Panc1 (cell line): ENCODE results near the gene PLXNA2. TPM values are rescaled to one million over a fixed set of nuclear protein-coding genes. Genes with fewer than 3 reads are reported as not detected.

ENCODE experiments used
- ATAC-seq: fragments of 200-7000 bp; cut with Tn5 transposase; 2 replicates; pipeline ENCODE4 v1.9.1; 2020; ENCODE audit warnings: mild to moderate bottlenecking, moderate library complexity
- BruUV-seq: library from RNA; stranded (reverse); fragments of 400-500 nt; replicated peaks from 2 replicates; lab custom pipeline; 2021; lab: Mats Ljungman, UMichigan
- CTCF ChIA-PET: fragments of 300-600 bp; sonication (Branson Sonifier 250); formaldehyde crosslinking; loops from one replicate; lab custom pipeline; 2022; ENCODE audit warnings: antibody characterized with exemption; lab: Charles Lee
- POLR2A ChIA-PET: fragments of 300-600 bp; sonication (Branson Sonifier 250); formaldehyde crosslinking; loops from one replicate; lab custom pipeline; 2022; ENCODE audit warnings: antibody characterized with exemption; lab: Charles Lee
- DNase-seq: peaks from one replicate; pipeline ENCODE4 v3.0.0-alpha.2; 2010; ENCODE audit warnings: low read depth, low spot score
- H3K27ac ChIP-seq: 2 replicates; pipeline ENCODE4 v1.5.1; 2011; ENCODE audit warnings: mild to moderate bottlenecking, low read length, inconsistent platforms
- H3K27me3 ChIP-seq: fragments of 200-500 bp; sonication (Bioruptor generic); 2 replicates; pipeline ENCODE4 v1.6.0; 2014; ENCODE audit warnings: low read length, inconsistent platforms; ENCODE audit not compliant: control insufficient read depth, insufficient read depth
- H3K36me3 ChIP-seq: fragments of 200-500 bp; sonication (Bioruptor generic); 2 replicates; pipeline ENCODE4 v1.5.1; 2014; ENCODE audit warnings: inconsistent platforms, mild to moderate bottlenecking, low read length, moderate library complexity; ENCODE audit not compliant: control insufficient read depth, insufficient read depth
- H3K4me1 ChIP-seq: 2 replicates; pipeline ENCODE4 v1.5.1; 2011; ENCODE audit warnings: inconsistent platforms, mild to moderate bottlenecking, low read length, moderate library complexity; ENCODE audit not compliant: control insufficient read depth, insufficient read depth
- H3K4me3 ChIP-seq, 2 experiments: 2 replicates each; pipeline ENCODE4 v1.5.1; 2011 to 2012; ENCODE audit warnings: low read depth in 2 of 2, low read length in 2 of 2, mild to moderate bottlenecking in 2 of 2, inconsistent platforms in 1 of 2, moderate library complexity in 1 of 2
- H3K9me3 ChIP-seq: fragments of 200-500 bp; sonication (Bioruptor generic); 2 replicates; pipeline ENCODE4 v1.5.1; 2014; ENCODE audit warnings: low read depth, mild to moderate bottlenecking, inconsistent platforms, low read length, moderate library complexity; ENCODE audit not compliant: control insufficient read depth, insufficient read depth
- POLR2AphosphoS5 ChIP-seq: IDR thresholded peaks from 2 replicates; pipeline ENCODE4 v1.6.1; 2012; ENCODE audit warnings: mild to moderate bottlenecking, low read depth, low read length, moderate library complexity
- SIN3A ChIP-seq: IDR thresholded peaks from 2 replicates; pipeline ENCODE4 v1.6.1; 2012; ENCODE audit warnings: low read depth, mild to moderate bottlenecking, low read length, moderate library complexity, borderline replicate concordance; ENCODE audit not compliant: insufficient read depth
- TCF7L2 ChIP-seq: IDR thresholded peaks from 2 replicates; pipeline ENCODE4 v1.6.1; 2011; ENCODE audit warnings: mild to moderate bottlenecking, low read depth, low read length, inconsistent platforms
- in situ Hi-C: cut with HindIII; loops from 2 replicates; pipeline ENCODE4 v1.10.0; 2016; ENCODE audit warnings: low sequenced_read_pairs, low pct_unique_long_range_greater_than_20kb
- intact Hi-C: fragments of 100-400 bp; cut with micrococcal nuclease; formaldehyde crosslinking; loops from one replicate; pipeline ENCODE4 v1.10.0; 2022; ENCODE audit not compliant: unreplicated experiment
- total RNA-seq: library from RNA; stranded (reverse); gene quantifications from one replicate; pipeline ENCODE4 v1.2.1, GENCODE V29; 2021; ENCODE audit not compliant: unreplicated experiment
- TF ChIP-seq, protein P1 (sequence below): fragments of 450-650 bp; IDR thresholded peaks from 2 replicates; pipeline ENCODE4 v1.5.1; 2017; ENCODE audit warnings: mild to moderate bottlenecking
- TF ChIP-seq, protein P2 (sequence below), 2 experiments: IDR thresholded peaks; 2 replicates each; pipeline ENCODE4 v1.6.1; 2011 to 2012; ENCODE audit warnings: low read depth in 2 of 2, control low read depth in 1 of 2, low read length in 1 of 2, mild to moderate bottlenecking in 1 of 2, moderate library complexity in 1 of 2; ENCODE audit not compliant: insufficient read depth in 1 of 2

PLXNA2 gene
- total RNA-seq, 1 experiment from 2014 or later, result 0.98 TPM

DNA sequence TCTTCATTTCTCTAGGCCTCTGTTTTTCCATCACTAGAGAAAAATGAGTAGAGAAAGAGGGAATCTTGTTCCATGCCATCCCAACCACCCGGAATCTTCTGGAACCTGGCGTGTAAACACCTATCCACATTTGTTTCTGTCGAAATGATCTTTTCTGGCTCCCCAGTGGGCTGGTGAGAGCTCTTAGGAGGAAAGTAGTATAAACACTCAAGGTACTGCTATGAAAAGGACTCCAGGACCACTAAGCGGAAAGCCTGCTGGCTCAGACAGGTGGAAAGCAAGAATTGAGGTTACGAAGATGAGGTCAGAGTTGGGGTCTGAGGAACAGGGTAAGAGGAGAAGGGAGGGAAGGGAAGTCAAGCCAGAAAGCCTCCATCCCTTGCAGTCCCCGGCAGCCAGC, 90.8 kb downstream of the PLXNA2 start:
- POLR2A ChIA-PET, result no interaction called here
- DNase-seq (no peak), ATAC-seq (no peak)
- BruUV-seq, result no TSS peak
- intact Hi-C loops, result no loop called here
- no peaks in the 10 kb centered on the region for H3K9me3 ChIP-seq
- CTCF ChIA-PET, result no interaction called here
- in situ Hi-C loops, result no loop called here
- H3K27me3 ChIP-seq, result 0 out of 2 replicates have a peak, but pooled peaks cover 2% of the 10 kb centered on the region
- H3K27ac ChIP-seq, result no peak overlapping the region
- H3K4me1 ChIP-seq, result no peaks in the 10 kb centered on the region
- H3K36me3 ChIP-seq, result no peaks in the 10 kb centered on the region
- TF ChIP-seq, protein P1, sequence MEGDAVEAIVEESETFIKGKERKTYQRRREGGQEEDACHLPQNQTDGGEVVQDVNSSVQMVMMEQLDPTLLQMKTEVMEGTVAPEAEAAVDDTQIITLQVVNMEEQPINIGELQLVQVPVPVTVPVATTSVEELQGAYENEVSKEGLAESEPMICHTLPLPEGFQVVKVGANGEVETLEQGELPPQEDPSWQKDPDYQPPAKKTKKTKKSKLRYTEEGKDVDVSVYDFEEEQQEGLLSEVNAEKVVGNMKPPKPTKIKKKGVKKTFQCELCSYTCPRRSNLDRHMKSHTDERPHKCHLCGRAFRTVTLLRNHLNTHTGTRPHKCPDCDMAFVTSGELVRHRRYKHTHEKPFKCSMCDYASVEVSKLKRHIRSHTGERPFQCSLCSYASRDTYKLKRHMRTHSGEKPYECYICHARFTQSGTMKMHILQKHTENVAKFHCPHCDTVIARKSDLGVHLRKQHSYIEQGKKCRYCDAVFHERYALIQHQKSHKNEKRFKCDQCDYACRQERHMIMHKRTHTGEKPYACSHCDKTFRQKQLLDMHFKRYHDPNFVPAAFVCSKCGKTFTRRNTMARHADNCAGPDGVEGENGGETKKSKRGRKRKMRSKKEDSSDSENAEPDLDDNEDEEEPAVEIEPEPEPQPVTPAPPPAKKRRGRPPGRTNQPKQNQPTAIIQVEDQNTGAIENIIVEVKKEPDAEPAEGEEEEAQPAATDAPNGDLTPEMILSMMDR, result no peak
- TF ChIP-seq SIN3A (no peak), POLR2AphosphoS5 (no peak), TCF7L2 (no peak)
- TF ChIP-seq, protein P2, sequence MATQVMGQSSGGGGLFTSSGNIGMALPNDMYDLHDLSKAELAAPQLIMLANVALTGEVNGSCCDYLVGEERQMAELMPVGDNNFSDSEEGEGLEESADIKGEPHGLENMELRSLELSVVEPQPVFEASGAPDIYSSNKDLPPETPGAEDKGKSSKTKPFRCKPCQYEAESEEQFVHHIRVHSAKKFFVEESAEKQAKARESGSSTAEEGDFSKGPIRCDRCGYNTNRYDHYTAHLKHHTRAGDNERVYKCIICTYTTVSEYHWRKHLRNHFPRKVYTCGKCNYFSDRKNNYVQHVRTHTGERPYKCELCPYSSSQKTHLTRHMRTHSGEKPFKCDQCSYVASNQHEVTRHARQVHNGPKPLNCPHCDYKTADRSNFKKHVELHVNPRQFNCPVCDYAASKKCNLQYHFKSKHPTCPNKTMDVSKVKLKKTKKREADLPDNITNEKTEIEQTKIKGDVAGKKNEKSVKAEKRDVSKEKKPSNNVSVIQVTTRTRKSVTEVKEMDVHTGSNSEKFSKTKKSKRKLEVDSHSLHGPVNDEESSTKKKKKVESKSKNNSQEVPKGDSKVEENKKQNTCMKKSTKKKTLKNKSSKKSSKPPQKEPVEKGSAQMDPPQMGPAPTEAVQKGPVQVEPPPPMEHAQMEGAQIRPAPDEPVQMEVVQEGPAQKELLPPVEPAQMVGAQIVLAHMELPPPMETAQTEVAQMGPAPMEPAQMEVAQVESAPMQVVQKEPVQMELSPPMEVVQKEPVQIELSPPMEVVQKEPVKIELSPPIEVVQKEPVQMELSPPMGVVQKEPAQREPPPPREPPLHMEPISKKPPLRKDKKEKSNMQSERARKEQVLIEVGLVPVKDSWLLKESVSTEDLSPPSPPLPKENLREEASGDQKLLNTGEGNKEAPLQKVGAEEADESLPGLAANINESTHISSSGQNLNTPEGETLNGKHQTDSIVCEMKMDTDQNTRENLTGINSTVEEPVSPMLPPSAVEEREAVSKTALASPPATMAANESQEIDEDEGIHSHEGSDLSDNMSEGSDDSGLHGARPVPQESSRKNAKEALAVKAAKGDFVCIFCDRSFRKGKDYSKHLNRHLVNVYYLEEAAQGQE (IDR thresholded peaks at IDR 0.05; ENCODE audit: insufficient read depth in 1 of 2, low read depth in 2 of 2, low read length in 1 of 2), result no peak
- H3K4me3 ChIP-seq, result no peak overlapping the region

DNA sequence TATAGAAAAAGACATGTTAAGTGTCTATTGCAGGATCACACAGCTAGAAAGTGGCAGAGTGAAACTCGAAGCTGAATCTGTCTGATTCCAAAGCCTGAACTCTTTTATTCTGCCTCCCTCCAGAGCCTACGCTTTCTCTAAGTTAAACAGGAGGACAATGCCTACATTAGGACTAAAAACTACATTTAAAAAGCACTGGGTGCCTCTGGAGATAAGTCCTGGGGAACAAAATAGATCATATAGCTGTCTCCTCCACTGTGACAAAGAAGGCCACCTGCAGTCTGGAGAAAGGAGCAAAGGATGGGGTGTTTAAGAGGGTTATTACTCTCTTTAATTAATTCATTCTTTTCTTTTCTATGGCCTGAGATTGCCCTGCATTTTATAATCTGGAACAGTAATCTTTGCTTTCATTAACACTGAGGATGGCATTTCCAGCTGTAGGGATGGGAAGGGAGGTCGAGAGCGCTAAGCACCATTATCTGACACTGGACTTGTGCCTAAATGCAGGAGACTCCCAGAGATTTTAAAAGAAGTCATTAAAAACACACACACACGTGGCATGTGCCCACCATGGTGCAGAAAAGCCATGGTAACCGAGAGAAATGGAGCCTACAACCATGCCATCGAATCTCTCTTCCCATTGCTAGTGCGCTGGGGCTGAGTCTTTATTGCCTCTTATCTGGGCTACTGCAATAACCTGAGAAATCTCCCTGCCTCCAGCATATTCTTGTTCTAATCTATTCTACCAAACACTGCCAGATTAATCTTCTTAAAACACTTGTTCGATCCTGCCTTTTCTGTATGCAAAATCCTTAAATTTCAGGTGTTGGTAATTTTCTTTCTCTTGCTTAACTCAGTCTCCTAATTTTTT, 92.2 kb downstream of the PLXNA2 start:
- DNase-seq, result no peak
- no peaks in the 10 kb centered on the region for H3K9me3 ChIP-seq

More for the DNA sequence above, 92.2 kb downstream of the PLXNA2 start:
- Histone ChIP-seq H3K36me3 (no peaks in the 10 kb centered on the region), H3K4me3 (no peak overlapping the region), H3K27me3 (0 out of 2 replicates have a peak, but pooled peaks cover under 1% of the 10 kb centered on the region), H3K27ac (no peak overlapping the region), H3K4me1 (no peaks in the 10 kb centered on the region)
- no TSS peak for BruUV-seq
- no peak for ATAC-seq
- ChIA-PET CTCF (no interaction called here), POLR2A (no interaction called here)
- TF ChIP-seq, protein P1, result no peak
- TF ChIP-seq TCF7L2, result no peak
- no peak for TF ChIP-seq SIN3A
- no peak for TF ChIP-seq POLR2AphosphoS5
- TF ChIP-seq, protein P2 (IDR thresholded peaks at IDR 0.05; ENCODE audit: insufficient read depth in 1 of 2, low read depth in 2 of 2, low read length in 1 of 2), result no peak
- in situ Hi-C loops, result no loop called here
- intact Hi-C loops, result no loop called here
